ENCODE measurements around the gene ACSM4. TPM values are rescaled to one million over a fixed set of nuclear protein-coding genes. Genes with fewer than 3 reads are reported as not detected.
"Not testable (repeated sequence)": the region's sequence is repeated elsewhere in the genome, so short reads cannot be mapped to it uniquely, and the experiment has no call there.

The ACSM4 gene
- total RNA-seq (not detected), polyA plus RNA-seq (not detected)
- long read RNA-seq, donor 1: 0 reads
- long read RNA-seq, donor 2: 0 reads
- long read RNA-seq, donor 3: 0 reads
- long read RNA-seq, donor 4: 0 reads
- long read RNA-seq, donor 5: 0 reads
- long read RNA-seq, donor 6: 0 reads
- long read RNA-seq, donor 7: 0 reads
- long read RNA-seq, donor 8: 0 reads
- long read RNA-seq, donor 9: 0 reads
- long read RNA-seq, donor 10: 0 reads

DNA sequence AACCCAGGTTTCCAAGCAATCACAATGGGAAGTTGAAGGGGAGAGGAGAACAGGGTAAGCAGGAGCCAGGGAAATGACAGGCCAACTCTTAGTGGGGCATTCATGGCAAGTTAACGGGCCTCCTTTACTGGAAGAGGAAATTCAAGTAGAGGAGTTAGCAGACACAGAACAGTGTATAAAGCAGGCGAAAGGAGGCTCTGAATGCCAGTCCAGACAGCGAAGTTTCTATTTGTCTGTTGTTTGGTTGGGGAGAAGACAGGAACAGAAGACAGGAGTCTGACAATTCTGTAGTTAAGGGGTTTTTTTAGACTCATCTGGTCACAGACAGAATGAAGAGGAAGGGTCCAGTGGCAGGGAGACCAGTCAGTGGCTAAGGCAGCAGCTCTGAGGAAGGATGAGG, at the start of gene ACSM4:
ACSM4 (plus strand) TSS at position 301 of the 400 bp plus-strand sequence. CDS start 260 bp downstream, outside the sequence.
- no peaks in the 10 kb centered on the region for H3K9me3 ChIP-seq (ENCODE audit: control insufficient read depth in 2 of 2, insufficient read depth in 1 of 2, low read length in 1 of 2)
- no peaks in the 10 kb centered on the region for H3K27me3 ChIP-seq (ENCODE audit: control insufficient read depth in 2 of 2, insufficient read depth in 1 of 2, low read length in 1 of 2)
- no peaks in the 10 kb centered on the region for H3K4me1 ChIP-seq (ENCODE audit: control insufficient read depth in 2 of 2, insufficient read depth in 2 of 2, low read length in 2 of 2)
- H3K4me3 ChIP-seq (ENCODE audit: low read length in 2 of 2): no peak within 1 kb of the TSS
- no peaks in the 10 kb centered on the region for H3K36me3 ChIP-seq (ENCODE audit: control insufficient read depth in 2 of 2, insufficient read depth in 2 of 2, low read length in 1 of 2)
- WGBS: 96% methylated on average over 3 of the region's 3 CpGs
- no peak for DNase-seq (ENCODE audit: low read depth in 6 of 9, low spot score in 9 of 9)
- no peak within 1 kb of the TSS for H3K27ac ChIP-seq (ENCODE audit: low read depth in 1 of 2, low read length in 1 of 2)

DNA sequence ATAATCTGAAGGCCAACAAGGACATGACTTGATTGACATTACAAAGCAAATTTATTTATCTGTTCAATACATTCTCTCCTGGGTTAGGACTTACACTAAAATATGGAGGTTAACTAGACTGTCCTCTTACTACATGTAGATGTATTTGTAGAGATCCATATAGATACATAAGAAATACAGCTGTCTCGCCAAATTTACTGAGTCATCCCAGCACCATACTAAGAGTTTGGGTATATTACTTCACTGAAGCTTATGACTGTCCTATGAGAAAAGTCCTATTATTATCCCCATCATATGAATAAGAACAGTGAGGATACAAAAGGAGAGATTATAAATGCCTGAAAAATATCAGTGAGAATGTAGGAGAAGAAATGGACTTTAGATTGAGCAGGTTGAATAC, 44.8 kb upstream of the ACSM4 start:
- Histone ChIP-seq H3K27ac (ENCODE audit: low read depth in 1 of 2, low read length in 1 of 2) (no peak overlapping the region), H3K27me3 (ENCODE audit: control insufficient read depth in 2 of 2, insufficient read depth in 1 of 2, low read length in 1 of 2) (no peaks in the 10 kb centered on the region), H3K9me3 (ENCODE audit: control insufficient read depth in 2 of 2, insufficient read depth in 1 of 2, low read length in 1 of 2) (no peaks in the 10 kb centered on the region), H3K4me3 (ENCODE audit: low read length in 2 of 2) (no peak overlapping the region), H3K4me1 (ENCODE audit: control insufficient read depth in 2 of 2, insufficient read depth in 2 of 2, low read length in 2 of 2) (no peaks in the 10 kb centered on the region), H3K36me3 (ENCODE audit: control insufficient read depth in 2 of 2, insufficient read depth in 2 of 2, low read length in 1 of 2) (no peaks in the 10 kb centered on the region)
- 97% methylated on average over 1 of the region's 1 CpG for WGBS
- DNase-seq (ENCODE audit: low read depth in 6 of 9, low spot score in 9 of 9): no peak

DNA sequence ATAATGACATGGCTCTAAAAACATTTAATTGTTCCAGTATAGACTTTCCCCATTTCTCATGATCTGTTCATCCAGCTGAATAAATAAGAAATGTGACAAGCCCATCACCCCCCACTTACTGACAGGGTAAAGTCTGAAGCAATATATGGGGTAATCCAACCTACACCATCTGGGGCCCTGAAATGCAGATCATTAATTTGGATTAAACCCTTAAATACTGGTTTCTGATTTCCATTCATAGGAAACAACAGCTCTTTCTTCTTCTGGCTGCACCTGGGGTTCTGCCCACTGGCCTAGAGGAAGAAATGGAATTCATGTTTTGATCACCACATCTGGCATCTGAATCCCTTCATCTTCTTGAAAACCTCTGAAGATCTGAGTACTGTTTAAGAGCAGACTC, 39.3 kb upstream of the ACSM4 start:
- Histone ChIP-seq H3K27ac (ENCODE audit: low read depth in 1 of 2, low read length in 1 of 2) (no peak overlapping the region), H3K36me3 (ENCODE audit: control insufficient read depth in 2 of 2, insufficient read depth in 2 of 2, low read length in 1 of 2) (no peaks in the 10 kb centered on the region), H3K27me3 (ENCODE audit: control insufficient read depth in 2 of 2, insufficient read depth in 1 of 2, low read length in 1 of 2) (no peaks in the 10 kb centered on the region), H3K4me1 (ENCODE audit: control insufficient read depth in 2 of 2, insufficient read depth in 2 of 2, low read length in 2 of 2) (no peaks in the 10 kb centered on the region), H3K4me3 (ENCODE audit: low read length in 2 of 2) (no peak overlapping the region), H3K9me3 (ENCODE audit: control insufficient read depth in 2 of 2, insufficient read depth in 1 of 2, low read length in 1 of 2) (no peaks in the 10 kb centered on the region)
- DNase-seq (ENCODE audit: low read depth in 6 of 9, low spot score in 9 of 9): no peak

DNA sequence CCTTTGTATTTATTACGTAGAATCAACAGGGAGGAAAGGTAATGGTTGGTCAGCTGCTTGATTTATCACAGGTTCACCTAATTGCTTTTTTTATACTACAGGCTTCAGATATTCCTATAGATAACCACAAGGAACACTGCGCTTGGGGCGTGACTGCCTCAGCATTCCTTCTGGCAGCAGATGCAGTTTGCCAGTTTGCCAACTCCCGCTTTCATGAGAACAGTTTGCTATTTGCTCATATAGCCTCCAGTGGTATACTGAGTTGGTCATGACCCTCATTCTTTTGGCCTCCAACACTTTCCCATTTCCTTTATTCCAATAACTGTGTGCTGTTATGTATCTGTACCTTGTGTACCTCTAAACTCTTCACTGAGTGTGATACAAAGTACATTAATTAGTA, 38.6 kb upstream of the ACSM4 start:
- DNase-seq (ENCODE audit: low read depth in 6 of 9, low spot score in 9 of 9): no peak
- Histone ChIP-seq H3K4me1 (ENCODE audit: control insufficient read depth in 2 of 2, insufficient read depth in 2 of 2, low read length in 2 of 2) (no peaks in the 10 kb centered on the region), H3K36me3 (ENCODE audit: control insufficient read depth in 2 of 2, insufficient read depth in 2 of 2, low read length in 1 of 2) (no peaks in the 10 kb centered on the region), H3K27me3 (ENCODE audit: control insufficient read depth in 2 of 2, insufficient read depth in 1 of 2, low read length in 1 of 2) (no peaks in the 10 kb centered on the region), H3K9me3 (ENCODE audit: control insufficient read depth in 2 of 2, insufficient read depth in 1 of 2, low read length in 1 of 2) (no peaks in the 10 kb centered on the region), H3K4me3 (ENCODE audit: low read length in 2 of 2) (no peak overlapping the region), H3K27ac (ENCODE audit: low read depth in 1 of 2, low read length in 1 of 2) (no peak overlapping the region)
- 96% methylated on average over 4 of the region's 4 CpGs for whole genome bisulfite sequencing

- H3K4me3 ChIP-seq (ENCODE audit: low read length in 2 of 2): no peak overlapping the region
- no peaks in the 10 kb centered on the region for H3K36me3 ChIP-seq (ENCODE audit: control insufficient read depth in 2 of 2, insufficient read depth in 2 of 2, low read length in 1 of 2)
- no peaks in the 10 kb centered on the region for H3K27me3 ChIP-seq (ENCODE audit: control insufficient read depth in 2 of 2, insufficient read depth in 1 of 2, low read length in 1 of 2)
- H3K4me1 ChIP-seq (ENCODE audit: control insufficient read depth in 2 of 2, insufficient read depth in 2 of 2, low read length in 2 of 2): no peaks in the 10 kb centered on the region
- no peaks in the 10 kb centered on the region for H3K9me3 ChIP-seq (ENCODE audit: control insufficient read depth in 2 of 2, insufficient read depth in 1 of 2, low read length in 1 of 2)
- DNase-seq (ENCODE audit: low read depth in 6 of 9, low spot score in 9 of 9): no peak
- H3K27ac ChIP-seq (ENCODE audit: low read depth in 1 of 2, low read length in 1 of 2): no peak overlapping the region
- 90% methylated on average over 5 of the region's 5 CpGs for WGBS
Measured at GRCh38 chr12:7269273-7269672, 34.6 kb upstream of the ACSM4 start.

DNA sequence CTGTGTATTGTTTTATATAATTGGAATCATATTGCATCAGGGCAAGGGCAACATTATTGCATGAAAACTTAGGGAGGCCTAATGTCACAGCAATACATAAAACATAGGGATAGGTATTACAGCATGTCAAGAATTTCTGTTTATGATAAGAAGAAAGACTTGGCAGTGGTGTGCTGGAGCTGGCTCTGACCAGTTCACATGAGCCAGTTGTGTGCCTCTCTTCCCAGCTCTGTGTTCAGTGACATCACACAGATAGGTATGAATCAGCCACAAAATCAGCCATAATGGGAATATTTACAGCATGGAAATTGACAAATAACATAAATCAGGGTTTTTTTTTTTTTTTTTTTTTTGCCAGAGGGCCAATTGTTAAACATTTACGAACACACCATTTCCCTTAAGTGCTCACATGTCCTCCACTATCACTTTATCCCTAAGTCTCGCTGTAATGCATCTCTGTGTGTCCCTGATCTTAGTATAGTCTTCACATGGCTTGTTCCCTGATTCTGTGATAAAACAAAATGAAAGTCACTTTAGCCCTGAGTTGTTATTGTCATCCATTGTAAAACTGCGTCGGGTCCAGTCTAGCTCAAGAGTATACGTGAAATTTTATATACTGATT, 31.9 kb upstream of the ACSM4 start:
- 97% methylated on average over 5 of the region's 5 CpGs for WGBS
- Histone ChIP-seq H3K27ac (ENCODE audit: low read depth in 1 of 2, low read length in 1 of 2) (no peak overlapping the region), H3K36me3 (ENCODE audit: control insufficient read depth in 2 of 2, insufficient read depth in 2 of 2, low read length in 1 of 2) (no peaks in the 10 kb centered on the region), H3K4me1 (ENCODE audit: control insufficient read depth in 2 of 2, insufficient read depth in 2 of 2, low read length in 2 of 2) (no peaks in the 10 kb centered on the region), H3K4me3 (ENCODE audit: low read length in 2 of 2) (no peak overlapping the region), H3K9me3 (ENCODE audit: control insufficient read depth in 2 of 2, insufficient read depth in 1 of 2, low read length in 1 of 2) (no peaks in the 10 kb centered on the region), H3K27me3 (ENCODE audit: control insufficient read depth in 2 of 2, insufficient read depth in 1 of 2, low read length in 1 of 2) (no peaks in the 10 kb centered on the region)
- no peak for DNase-seq (ENCODE audit: low read depth in 6 of 9, low spot score in 9 of 9)

- not testable (repeated sequence) for H3K4me1 ChIP-seq (ENCODE audit: control insufficient read depth in 2 of 2, insufficient read depth in 2 of 2, low read length in 2 of 2); DNase-seq (ENCODE audit: low read depth in 6 of 9, low spot score in 9 of 9); H3K4me3 ChIP-seq (ENCODE audit: low read length in 2 of 2); H3K27ac ChIP-seq (ENCODE audit: low read depth in 1 of 2, low read length in 1 of 2); H3K27me3 ChIP-seq (ENCODE audit: control insufficient read depth in 2 of 2, insufficient read depth in 1 of 2, low read length in 1 of 2); H3K36me3 ChIP-seq (ENCODE audit: control insufficient read depth in 2 of 2, insufficient read depth in 2 of 2, low read length in 1 of 2); H3K9me3 ChIP-seq (ENCODE audit: control insufficient read depth in 2 of 2, insufficient read depth in 1 of 2, low read length in 1 of 2)
Measured at GRCh38 chr12:7275482-7275881, 28.4 kb upstream of the ACSM4 start.

- Histone ChIP-seq H3K4me3 (ENCODE audit: low read length in 2 of 2) (no peak overlapping the region), H3K36me3 (ENCODE audit: control insufficient read depth in 2 of 2, insufficient read depth in 2 of 2, low read length in 1 of 2) (no peaks in the 10 kb centered on the region), H3K9me3 (ENCODE audit: control insufficient read depth in 2 of 2, insufficient read depth in 1 of 2, low read length in 1 of 2) (no peaks in the 10 kb centered on the region), H3K27ac (ENCODE audit: low read depth in 1 of 2, low read length in 1 of 2) (no peak overlapping the region), H3K4me1 (ENCODE audit: control insufficient read depth in 2 of 2, insufficient read depth in 2 of 2, low read length in 2 of 2) (no peaks in the 10 kb centered on the region), H3K27me3 (ENCODE audit: control insufficient read depth in 2 of 2, insufficient read depth in 1 of 2, low read length in 1 of 2) (no peaks in the 10 kb centered on the region)
- whole genome bisulfite sequencing: 57% methylated on average over 2 of the region's 2 CpGs
- DNase-seq (ENCODE audit: low read depth in 6 of 9, low spot score in 9 of 9): no peak
Measured at GRCh38 chr12:7282844-7283243, 21.0 kb upstream of the ACSM4 start.

DNA sequence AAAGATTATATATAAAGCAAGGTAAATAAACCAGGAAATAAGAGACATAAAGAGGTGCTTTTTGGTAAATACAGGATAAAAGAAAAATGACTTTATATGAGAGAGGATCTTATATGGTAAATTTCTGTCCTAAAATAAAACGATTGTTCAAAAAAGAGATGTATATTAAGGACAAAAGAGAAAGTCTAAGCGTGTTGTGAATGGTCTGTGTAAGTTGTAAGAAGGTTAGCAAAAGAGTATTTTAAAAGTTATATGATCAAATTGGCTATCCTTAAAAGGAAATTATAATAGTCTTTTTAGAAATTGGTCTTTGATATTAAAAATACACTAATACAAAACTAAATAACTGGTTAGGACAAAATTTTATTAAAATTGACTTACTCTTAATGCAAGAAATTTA, 14.1 kb upstream of the ACSM4 start:
- Histone ChIP-seq H3K36me3 (ENCODE audit: control insufficient read depth in 2 of 2, insufficient read depth in 2 of 2, low read length in 1 of 2) (no peaks in the 10 kb centered on the region), H3K9me3 (ENCODE audit: control insufficient read depth in 2 of 2, insufficient read depth in 1 of 2, low read length in 1 of 2) (no peaks in the 10 kb centered on the region), H3K4me1 (ENCODE audit: control insufficient read depth in 2 of 2, insufficient read depth in 2 of 2, low read length in 2 of 2) (no peaks in the 10 kb centered on the region), H3K27ac (ENCODE audit: low read depth in 1 of 2, low read length in 1 of 2) (no peak overlapping the region), H3K27me3 (ENCODE audit: control insufficient read depth in 2 of 2, insufficient read depth in 1 of 2, low read length in 1 of 2) (no peaks in the 10 kb centered on the region), H3K4me3 (ENCODE audit: low read length in 2 of 2) (no peak overlapping the region)
- no peak for DNase-seq (ENCODE audit: low read depth in 6 of 9, low spot score in 9 of 9)
- WGBS: 89% methylated on average over 2 of the region's 2 CpGs

Data from thymus (tissue), 14 donors.